DLD1 (cell line): ENCODE results near the gene EDNRB.
"Not testable (repeated sequence)": the region's sequence is repeated elsewhere in the genome, so short reads cannot be mapped to it uniquely, and the experiment has no call there.

Experiments
- in situ Hi-C: cut with HindIII; loops from 2 replicates; pipeline ENCODE4 v1.10.0; 2017; ENCODE audit warnings: low sequenced_read_pairs

EDNRB gene

DNA sequence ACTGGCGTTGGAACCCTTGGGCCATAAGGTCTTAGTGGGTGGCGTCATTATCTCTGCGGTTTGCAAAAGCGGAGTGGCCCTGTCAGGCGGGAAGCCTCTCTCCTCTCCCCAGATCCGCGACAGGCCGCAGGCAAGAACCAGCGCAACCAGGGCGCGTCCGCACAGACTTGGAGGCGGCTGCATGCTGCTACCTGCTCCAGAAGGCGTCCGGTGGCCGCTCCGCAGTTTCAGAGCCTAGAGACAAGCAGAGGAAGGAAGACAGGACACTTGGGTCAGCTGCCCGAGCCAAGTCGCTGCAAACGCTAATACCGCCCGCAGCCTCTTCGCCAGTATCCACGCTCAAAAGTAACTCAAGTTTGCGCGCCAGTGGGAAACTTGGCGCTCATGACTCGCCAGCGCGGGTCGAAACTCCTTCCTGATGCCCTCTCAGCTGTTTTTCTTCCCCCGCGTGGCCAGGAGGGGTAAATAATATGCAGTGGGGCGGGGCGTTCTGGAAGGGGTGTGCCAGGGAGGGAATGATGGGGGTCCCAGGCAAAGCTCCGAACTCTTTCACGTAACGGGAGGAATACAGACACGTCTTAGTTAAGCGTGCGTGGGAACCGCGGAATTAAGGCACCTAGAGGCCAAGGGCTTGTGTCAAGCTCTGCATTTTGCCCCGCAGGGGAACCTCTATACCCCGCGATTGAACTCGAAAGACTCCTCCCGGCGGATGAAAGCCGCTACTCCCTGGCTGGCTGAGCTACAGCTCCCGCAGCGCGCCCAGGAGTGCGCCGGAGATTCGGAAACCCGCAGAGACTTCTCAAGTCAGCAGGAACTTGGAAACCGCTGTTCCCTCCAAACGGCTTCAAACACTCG is at the start of gene EDNRB:
EDNRB (minus strand) TSS at position 441 of the 855 bp plus-strand sequence; CDS start at position 183, 258 bp downstream.
- in situ Hi-C loops = no loop called here

DNA sequence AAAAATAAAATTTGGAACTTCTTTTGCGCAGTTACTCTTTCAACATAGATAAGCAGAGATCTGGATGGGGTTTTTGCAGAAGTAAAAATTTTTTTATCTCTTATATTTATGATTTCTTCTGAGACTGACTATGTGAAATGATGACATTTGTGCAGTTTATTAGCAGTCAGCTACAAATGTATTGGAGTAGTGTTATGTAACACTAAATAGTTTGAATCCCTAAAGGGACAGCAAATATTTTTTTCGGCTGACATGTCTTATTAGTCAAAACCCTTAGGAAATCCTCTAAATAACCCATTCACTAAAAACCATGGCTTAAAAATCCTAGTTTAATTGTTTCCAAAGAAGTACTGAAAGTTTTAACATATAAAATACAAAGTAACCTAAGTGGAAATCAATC is 48.0 kb upstream of the EDNRB start:
- in situ Hi-C loops = no loop called here

DNA sequence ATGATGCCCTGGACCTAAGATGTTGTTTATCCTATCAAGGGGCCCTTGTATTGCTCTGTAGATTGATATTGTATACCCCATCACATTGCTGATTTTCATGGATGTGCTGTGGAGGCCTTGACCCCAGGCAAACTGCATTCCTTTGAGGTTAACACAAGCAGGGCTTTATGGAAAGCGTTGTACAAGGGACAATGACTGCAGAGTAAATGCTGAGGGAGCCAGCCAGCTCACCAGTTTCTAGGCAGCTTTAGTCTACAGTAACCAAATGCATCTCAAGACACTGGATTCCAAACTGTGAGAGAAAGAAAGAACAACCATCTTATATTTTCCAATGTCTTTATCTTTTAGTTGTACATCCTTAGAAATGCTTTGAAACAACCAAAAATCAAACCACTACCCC is 34.1 kb upstream of the EDNRB start:
- in situ Hi-C loops = no loop called here

DNA sequence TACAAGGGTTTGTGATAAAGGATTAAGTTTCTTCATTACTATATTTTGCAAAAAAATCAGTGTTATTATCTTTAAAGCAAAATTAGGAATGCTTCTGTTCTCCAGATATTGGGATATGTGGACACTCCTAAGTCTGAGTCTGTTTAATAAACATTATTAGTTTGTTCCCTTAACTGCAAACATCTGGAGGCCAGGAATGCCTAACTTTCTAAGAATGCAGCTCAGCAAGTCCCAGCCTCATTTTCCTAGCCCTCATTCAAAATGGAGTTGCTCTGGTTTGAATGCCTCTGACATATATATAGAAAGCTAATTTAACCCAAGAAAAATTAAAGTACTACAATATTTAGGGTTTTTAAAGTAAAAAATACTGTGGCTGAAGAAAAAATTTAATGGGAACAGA is 33.6 kb upstream of the EDNRB start:
- in situ Hi-C loops = no loop called here

DNA sequence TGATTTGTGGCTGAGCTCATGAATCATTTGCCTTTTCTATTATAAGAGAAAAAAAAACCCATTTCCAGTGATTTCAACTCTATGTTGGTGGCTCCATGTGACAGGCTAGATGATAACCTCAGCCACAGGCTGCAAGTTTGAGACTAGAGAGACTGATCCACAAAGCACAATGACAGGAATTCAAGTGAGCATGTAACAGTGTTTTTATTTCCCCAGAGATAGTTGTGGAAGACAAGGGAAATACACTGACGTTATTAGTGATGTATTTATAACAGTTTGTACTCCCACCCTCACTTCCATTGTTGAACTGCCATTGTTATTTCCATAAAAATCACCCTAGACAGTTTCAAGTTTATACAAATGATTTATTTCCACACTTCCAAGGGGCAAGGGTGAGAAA is 27.9 kb upstream of the EDNRB start:
- in situ Hi-C loops = no loop called here

DNA sequence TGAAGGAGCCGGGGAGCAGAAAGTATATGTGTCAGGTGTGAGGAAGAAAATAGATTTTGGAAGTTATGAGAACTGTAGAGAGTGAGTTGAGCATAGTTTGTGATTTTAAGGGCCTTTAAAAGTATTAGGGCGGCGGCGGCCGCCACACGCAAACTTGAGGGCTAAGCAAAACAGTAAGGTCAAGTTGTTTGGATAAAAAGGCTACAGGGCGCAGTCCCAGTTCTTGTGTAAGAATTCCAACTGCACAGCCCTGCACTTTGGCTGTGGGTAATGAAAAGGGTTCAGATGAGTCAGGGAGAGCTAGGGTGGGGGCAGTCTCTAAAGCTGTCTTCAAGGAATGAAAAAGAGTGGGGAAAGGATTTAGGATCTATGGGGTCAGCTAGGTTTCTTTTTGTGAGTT is 16.4 kb upstream of the EDNRB start:
- in situ Hi-C loops = not testable (repeated sequence)

DNA sequence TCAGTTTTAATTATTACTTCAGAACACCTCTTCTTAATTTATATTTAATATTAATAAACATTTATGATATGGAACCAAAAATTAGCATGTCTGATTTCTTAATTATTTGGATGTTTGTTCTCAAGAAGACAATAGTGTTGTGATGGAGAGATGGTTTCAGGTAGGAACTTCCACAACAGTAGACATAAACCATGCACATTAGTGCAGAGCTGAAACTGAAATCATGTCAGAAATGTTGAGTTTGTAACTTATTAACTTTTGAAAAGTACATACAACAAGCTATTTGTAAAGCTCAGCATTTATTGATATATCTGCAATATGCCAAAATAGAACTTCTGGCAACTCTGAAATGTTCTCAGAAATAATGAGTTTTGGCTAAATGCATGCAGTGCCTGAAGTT is 11.8 kb upstream of the EDNRB start:
- in situ Hi-C loops = no loop called here

DNA sequence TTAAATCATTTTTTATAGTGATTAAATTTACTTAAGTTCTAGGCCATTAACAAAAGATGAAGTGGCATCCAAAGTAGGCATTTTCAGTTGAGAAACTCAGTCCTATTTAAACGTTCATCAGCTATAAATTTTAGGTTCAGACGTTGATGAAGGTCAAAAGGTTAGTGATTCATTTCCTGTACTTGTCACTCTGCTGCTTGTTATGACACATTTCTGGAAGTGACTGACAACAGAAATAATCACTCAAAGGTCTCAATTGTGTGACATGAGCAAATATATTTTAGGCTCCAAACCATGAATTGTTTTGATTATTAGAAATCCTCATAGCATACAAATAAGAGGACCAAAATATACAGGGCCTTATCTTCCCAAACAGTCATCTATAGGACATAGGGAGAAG is 10.3 kb upstream of the EDNRB start:
- in situ Hi-C loops = no loop called here

DNA sequence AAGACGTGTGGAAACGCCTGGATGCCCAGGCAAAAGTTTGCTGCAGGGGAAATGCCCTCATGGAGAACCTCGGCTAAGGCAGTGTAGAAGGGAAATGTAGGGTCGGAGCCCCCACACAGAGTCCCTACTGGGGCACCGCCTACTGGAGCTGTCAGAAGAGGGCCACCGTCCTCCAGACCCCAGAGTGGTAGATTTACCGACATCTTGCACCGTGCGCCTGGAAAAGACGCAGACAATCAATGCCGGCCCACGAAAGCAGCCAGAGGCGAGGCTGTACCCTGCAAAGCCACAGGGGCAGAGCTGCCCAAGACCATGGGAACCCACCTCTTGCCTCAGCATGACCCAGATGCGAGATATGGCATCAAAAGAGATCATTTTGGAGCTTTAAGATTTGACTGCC is 7.0 kb upstream of the EDNRB start:
- in situ Hi-C loops = no loop called here

DNA sequence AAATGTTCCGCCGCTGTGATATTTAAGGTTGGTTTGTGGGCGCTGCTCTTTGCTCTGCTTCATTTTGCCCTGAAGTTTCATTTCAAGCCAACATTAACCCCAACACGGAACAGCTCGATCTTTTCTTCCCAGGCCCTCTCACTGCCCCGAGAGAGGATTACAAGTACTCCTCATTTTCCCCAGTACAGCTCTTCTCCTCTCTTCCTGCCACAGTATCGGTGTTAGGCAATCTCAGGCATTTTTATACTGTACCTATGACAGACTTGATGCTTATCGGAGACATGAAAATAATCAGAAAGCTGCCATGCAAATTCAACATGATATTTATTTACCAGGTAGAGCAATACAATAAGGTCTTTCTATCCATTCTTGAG is 1.3 kb upstream of the EDNRB start:
- in situ Hi-C loops = no loop called here

DNA sequence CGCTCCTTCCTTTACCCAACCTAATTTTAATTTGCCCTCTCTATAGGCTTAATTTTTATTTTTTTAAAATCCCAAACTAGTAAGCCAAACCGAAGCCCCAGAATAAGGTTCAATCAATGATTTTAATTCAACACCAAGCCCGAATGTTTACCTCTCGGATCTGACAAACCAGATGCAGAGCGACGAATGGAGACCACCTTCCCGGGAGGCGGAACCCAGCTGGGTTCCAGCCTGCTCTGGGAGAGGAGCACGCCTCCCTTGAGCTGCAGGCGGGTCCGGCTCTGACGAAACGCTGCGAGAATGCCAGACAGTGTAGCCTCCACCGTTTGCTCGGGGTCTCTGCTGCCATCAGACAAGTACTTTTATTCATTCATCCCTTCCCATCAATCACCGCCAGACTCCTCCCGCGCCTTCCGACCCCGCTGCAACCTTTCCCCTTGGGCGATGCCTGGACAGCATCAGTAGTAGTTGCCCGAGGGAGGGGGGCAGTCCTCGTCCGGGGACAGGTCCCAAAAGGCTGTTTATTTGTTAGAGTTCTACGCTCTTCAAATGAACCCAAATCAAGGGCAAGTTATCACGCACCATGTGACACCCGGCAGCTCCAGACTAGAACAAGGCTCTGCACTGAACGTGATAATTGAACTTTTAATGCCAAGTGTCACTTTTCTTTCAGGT is 752 bp upstream of the EDNRB start:
- in situ Hi-C loops = no loop called here

DNA sequence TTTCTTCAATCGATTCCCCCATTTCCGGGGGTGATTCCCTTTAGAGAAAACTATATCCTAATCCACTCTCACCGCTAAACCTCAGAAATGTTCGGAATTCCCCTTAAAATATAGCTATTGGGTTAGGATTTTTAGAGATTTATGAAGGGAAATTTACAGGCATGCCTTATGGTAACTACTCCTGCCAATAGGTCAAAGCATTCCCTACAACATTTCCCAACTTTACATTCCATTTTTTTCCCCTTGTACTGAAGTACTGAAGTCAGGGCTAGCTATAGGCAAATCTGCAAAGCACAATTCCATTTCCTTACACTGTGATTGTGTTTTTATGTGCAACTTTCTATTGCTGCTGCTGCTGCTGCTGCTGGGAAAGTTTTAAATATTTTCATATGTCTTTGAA is 2.1 kb downstream of the EDNRB start:
- in situ Hi-C loops = no loop called here

DNA sequence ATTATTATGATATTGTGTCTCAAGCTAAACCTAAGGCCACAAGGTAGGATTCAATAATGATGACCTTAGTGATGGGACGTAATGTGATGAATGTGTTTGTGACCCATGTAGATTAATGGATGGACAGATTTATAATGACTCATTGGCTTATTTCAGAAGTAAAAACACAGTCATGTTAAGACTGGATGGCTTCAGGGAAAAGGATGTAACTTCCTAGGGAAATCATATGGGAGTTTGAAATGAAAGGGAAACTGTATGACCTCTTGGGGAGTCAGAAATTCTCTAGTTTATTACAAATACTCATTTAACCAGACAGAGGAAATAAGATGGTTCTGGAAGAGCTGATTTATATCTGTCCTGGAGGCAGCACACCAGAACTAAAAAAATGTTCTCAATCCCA is 2.9 kb downstream of the EDNRB start:
- in situ Hi-C loops = no loop called here

DNA sequence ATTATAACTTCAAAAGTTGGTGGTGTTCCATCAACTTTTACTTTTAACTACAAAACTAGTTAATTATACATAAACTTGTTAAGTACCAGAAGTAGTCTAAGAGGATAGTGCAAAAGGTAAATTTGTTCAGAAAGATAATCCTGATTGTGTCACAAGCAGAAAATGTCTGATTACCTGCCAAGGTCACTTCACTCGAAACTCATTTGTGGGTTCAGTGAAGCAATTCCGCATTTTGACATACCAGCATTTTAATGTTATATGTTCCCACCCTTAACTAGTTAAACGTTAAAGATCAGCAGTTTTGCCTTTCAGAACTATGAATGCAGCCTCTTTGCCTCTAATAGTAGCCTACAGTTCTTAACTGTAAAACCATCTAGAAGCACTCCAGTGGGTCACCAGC is 5.6 kb downstream of the EDNRB start:
- in situ Hi-C loops = no loop called here

DNA sequence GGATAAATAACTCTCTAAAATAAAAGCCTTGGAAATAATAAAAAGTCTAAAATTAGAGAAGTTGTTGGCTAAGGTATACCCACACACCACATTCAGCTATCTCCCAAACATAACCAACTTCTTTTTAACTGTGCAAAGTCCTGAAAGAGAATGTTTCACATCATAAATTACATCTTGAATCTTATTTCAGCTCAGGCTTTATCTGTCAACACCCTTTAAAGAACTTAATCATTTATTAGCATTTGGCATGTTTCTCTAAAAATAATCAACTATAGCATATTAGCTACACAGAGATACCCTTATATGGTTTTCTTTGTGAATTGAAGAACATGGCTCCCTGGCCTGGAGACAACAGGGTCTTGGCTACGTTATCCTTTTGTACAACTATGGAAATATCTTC is 6.9 kb downstream of the EDNRB start:
- in situ Hi-C loops = no loop called here

DNA sequence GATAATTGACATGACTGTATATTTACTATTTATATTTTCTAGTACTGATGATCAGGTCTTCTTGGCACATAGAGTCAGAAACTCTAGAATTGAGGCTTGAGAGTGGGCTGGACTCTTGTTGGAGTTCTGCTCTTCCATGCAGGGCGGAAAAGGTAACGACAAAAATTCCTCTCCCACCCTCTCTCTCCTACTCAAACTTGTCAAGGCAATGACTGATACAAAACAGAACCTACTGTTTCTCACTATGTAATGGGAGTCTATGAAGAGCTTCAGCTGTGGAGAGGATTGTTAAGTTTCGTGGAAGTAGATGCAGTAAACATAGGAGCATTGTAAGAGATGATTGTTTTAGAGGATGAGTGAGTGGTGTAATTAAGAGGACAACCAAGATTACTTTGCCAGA is 8.8 kb downstream of the EDNRB start:
- in situ Hi-C loops = no loop called here

DNA sequence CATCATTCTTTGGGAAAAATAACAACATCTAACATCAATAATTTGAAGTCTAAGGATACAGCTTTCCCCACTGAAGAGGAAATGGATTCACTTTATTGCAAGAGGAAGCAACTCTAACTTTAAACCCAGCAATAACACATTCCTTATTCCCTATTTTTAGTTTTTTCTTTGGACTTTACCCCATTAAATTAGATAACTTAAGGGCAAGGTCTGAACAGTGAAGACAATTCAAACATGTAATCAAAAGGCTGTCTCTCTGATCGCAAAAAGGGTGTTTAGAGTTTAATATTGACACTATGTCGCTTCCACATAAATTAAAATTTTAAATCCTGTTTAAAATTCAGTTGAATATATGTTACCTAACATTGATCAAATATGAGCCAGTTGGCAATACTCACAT is 10.1 kb downstream of the EDNRB start:
- in situ Hi-C loops = no loop called here

DNA sequence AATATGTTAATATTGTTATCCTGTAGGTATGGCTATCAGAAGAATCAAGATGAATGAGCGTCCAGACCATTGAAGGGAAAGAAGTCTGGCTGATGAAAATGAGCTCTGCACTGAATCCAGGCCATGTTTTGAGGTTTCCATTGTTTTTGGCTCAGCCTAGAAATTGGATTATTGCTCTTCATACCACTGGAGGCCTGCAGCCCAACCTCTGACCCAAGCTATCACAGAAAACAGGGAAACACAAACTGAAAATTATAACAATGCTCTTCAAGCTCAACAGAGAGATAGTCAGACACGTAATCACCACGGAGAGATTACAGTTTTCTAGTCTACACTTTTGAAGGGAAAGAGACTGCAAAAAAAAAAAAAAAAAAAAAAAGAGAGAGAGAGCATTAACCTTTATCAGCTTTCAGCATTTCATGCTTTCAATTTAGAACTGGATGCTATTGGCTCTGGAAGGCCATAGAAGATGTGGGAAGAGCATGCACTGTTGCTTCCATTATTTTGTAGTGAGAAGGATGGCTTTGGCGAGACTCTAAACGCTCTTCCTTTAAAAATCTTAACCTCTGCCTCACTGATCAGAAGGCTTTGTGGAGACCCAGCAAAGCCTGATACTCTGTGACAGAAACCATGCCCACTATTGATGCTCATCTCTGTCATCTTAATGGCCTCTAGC is 10.8 kb downstream of the EDNRB start:
- in situ Hi-C loops = no loop called here

DNA sequence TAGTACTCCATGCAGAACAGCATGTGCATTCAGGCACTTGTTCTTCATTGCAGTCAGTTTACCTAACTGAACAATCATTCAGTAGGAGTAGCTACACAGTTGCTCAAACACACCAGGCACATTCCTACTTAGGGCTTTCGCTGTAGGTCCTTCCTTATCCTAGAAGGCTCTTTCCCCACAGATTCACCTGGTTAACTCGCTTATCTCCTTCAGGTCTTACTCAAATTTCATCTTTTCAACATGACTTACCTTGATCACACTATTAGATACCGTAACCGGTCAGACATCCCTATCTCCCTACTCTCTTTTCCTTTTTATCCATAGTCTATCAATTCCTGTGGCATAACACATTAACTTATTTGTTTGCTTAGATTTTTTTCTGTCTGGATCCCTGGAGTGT is 14.6 kb downstream of the EDNRB start:
- in situ Hi-C loops = no loop called here

DNA sequence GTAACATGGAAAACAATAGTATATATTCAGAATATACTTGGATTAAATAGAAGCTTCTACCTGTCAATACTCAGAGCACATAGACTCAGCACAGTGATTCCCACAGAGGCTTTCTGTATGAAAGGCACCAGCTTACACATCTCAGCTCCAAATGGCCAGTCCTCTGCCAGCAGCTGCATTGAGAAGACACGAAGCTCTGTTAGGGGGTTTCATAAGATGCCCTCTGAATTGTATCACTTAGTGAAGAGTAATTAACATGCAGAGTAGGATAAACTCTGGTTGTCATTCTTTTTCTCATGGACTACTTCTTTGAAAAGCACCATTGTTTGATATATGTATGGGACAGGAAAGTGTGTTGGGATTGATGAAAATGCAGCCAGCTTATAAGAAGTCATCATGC is 15.2 kb downstream of the EDNRB start:
- in situ Hi-C loops = no loop called here

DNA sequence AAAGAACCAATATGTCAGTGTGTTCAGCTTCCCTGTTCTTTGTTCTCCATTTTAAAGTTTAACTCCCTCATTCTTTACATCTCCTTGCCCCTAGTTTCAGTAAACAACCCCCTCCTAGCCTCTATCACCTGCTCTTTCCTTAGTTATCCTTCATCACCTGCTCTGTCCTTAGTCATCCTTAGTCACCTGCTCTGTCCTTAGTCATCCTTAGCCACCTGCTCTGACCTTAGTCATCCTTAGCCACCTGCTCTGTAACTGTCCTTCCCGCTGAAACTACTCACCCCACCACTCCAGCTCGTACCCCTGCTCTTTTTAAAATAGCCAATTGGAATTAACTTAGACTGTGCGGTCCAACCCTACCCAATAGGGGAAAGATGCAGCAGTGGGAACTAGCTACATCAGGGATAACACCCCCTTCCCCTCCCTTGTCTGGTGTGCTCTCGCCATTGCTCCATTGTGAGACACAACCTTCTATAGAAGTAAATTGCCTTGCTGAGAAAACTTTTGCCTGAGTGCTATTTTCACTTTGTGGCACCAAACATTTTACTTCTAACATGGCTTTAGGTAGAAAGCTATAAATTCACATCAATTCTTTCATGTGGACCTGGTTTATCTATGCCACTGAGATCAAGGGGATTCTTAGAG is 16.2 kb downstream of the EDNRB start:
- in situ Hi-C loops = no loop called here

DNA sequence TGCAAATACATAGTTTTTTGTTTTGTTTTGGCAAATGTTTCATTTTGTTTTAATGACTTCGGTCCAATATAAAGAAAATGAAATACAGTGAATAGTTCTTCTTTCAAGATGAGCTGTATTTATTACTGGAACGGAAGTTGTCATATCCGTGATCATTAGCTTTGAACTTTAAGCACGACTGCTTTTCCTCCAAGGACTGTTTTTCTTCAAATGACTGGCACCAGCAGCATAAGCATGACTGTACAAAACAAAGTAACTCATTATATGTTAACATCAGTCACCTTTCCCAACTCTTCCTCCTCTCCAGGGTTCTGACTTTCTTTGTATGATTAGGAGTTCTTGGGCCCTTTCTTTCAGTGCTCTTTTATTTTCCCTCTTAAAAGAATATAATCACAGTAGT is 20.5 kb downstream of the EDNRB start:
- in situ Hi-C loops = no loop called here
